ENCODE data around the gene GZMM.

The GZMM gene

GRCh38 chr19:511101-511851 is 32.6 kb upstream of the GZMM start:
- no peak for DNase-seq
- peaks cover 24% of the 10 kb centered on the region for H3K36me3 Mint-ChIP-seq (ENCODE audit: low read depth)
- peak overlapping the region; percentile 67 for H3K4me3 Mint-ChIP-seq
- no peaks in the 10 kb centered on the region for H3K9me3 Mint-ChIP-seq
- H3K27ac Mint-ChIP-seq = peak overlapping the region; percentile 69
- H3K27me3 Mint-ChIP-seq (ENCODE audit: low read depth, poor library complexity) = peaks cover 3% of the 10 kb centered on the region
- TF ChIP-seq CTCF (IDR thresholded peaks at IDR 0.05) = no peak
- peaks cover 59% of the 10 kb centered on the region for H3K4me1 Mint-ChIP-seq

DNA sequence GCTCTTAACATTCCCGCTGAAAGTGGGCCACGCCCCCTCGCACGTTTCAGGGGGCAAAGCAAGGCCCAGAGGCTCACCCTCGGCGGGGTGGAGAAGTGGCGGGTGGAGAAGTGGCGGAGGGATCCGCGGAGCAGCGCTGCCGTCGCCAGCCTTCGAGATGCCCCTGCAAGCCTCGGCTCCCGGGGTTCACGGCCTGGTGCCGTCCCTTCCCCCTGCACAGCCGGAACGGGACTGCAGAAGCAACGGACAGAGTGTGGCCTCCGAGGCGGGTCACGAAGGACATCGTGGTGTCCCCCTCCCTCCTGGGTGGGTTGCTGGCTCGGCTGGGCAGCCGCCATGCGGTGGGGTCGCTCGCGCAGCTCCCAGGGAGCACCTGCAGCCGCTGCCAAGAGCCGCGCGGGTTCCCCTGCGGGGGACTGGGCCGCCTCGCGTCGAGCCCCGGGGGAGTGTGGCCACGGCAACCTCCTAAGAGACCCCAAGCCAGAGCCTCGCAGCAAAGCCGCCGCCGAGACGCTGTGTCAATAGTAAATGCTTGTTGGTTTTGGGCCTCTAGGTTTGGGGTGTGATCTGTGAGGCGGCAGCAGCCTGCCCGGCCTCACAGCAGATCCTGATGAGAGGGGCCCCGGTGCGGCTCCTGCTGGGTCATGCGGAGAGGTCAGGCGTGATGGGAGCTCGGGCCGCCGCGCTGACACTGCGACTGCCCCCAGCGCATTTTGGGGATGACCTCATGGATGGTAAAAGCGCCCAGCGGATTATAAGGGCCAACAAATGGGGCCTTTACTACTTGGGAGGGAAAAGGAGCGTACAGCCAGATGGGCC is 31.1 kb upstream of the GZMM start:
- H3K4me1 Mint-ChIP-seq = peaks cover 68% of the 10 kb centered on the region
- TF ChIP-seq CTCF (IDR thresholded peaks at IDR 0.05) = no peak
- H3K27me3 Mint-ChIP-seq (ENCODE audit: low read depth, poor library complexity) = peaks cover 3% of the 10 kb centered on the region
- peaks cover 24% of the 10 kb centered on the region for H3K36me3 Mint-ChIP-seq (ENCODE audit: low read depth)
- H3K9me3 Mint-ChIP-seq = no peaks in the 10 kb centered on the region
- H3K27ac Mint-ChIP-seq = peak overlapping the region; percentile 45
- peak; percentile 63 for DNase-seq
- no peak overlapping the region for H3K4me3 Mint-ChIP-seq

DNA sequence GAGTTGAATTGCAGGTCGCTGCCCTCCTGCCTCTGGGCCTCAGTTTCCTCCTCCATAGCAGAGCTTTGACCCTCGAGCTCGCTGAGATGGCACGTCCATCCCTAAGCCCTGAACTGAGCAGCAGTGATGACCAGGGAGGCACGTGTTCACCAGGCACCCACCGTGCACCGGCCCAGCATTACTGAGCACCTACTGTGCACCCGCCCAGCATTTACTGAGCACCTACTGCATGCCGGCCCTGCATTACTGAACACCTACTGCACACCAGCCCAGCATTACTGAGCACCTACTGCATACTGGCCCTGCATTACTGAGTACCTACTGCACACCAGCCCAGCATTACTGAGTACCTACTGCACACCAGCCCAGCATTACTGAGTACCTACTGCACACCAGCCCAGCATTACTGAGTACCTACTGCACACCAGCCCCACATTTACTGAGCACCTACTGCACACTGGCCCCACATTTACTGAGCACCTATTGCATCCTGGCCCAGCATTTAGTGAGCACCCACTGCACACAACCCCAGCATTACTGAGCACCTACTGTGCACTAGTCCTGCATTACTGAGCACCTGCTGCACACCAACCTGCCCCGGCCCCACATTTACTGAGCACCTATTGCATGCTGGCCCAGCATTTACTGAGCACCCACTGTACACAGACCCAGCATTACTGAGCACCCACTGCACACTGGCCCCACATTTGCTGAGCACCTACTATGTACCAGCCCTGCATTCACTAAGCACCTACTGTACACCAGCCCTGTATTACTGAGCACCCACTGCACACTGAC is 30.3 kb upstream of the GZMM start:
- Mint-ChIP-seq H3K27me3 (ENCODE audit: low read depth, poor library complexity) (peaks cover 3% of the 10 kb centered on the region), H3K4me3 (peak overlapping the region; percentile 55), H3K9me3 (no peaks in the 10 kb centered on the region), H3K36me3 (ENCODE audit: low read depth) (peaks cover 21% of the 10 kb centered on the region), H3K27ac (peak overlapping the region; percentile 50), H3K4me1 (peaks cover 60% of the 10 kb centered on the region)
- DNase-seq = no peak
- TF ChIP-seq CTCF (IDR thresholded peaks at IDR 0.05) = no peak

- Mint-ChIP-seq H3K27me3 (ENCODE audit: low read depth, poor library complexity) (peaks cover 3% of the 10 kb centered on the region), H3K4me1 (peaks cover 54% of the 10 kb centered on the region), H3K27ac (peak overlapping the region; percentile 50), H3K9me3 (no peaks in the 10 kb centered on the region), H3K4me3 (peak overlapping the region; percentile 55), H3K36me3 (ENCODE audit: low read depth) (peaks cover 15% of the 10 kb centered on the region)
- TF ChIP-seq CTCF (IDR thresholded peaks at IDR 0.05) = no peak
- no peak for DNase-seq
Measured at GRCh38 chr19:514166-514663, 29.6 kb upstream of the GZMM start.

GRCh38 chr19:517721-518597 is 25.9 kb upstream of the GZMM start:
- TF ChIP-seq CTCF (IDR thresholded peaks at IDR 0.05) = no peak
- H3K9me3 Mint-ChIP-seq = no peaks in the 10 kb centered on the region
- peak; percentile 61 for DNase-seq
- peaks cover 20% of the 10 kb centered on the region for H3K36me3 Mint-ChIP-seq (ENCODE audit: low read depth)
- H3K27me3 Mint-ChIP-seq (ENCODE audit: low read depth, poor library complexity) = peaks cover 8% of the 10 kb centered on the region
- H3K4me3 Mint-ChIP-seq = no peak overlapping the region
- H3K27ac Mint-ChIP-seq = no peak overlapping the region
- H3K4me1 Mint-ChIP-seq = peaks cover 42% of the 10 kb centered on the region

Measured in nephron progenitor cell (in vitro differentiated cells).